Measurements from ENCODE around the gene UBXN2A. TPM values are rescaled to one million over a fixed set of nuclear protein-coding genes. Genes with fewer than 3 reads are reported as not detected.
"Not testable (repeated sequence)": the region's sequence is repeated elsewhere in the genome, so short reads cannot be mapped to it uniquely, and the experiment has no call there.

UBXN2A gene
- total RNA-seq, 1 experiment from 2014 or later = 35.9 TPM

GRCh38 chr2:23940718-23941620 lies 706 bp downstream of the UBXN2A start:
- DNase-seq (ENCODE audit: low spot score) = peak; percentile 38

GRCh38 chr2:23941644-23942043 lies 1.4 kb downstream of the UBXN2A start:
- no peak for DNase-seq (ENCODE audit: low spot score)

- no peak for DNase-seq (ENCODE audit: low spot score)
These were observed 3.4 kb downstream of the UBXN2A start for GRCh38 chr2:23943666-23944065.

DNA sequence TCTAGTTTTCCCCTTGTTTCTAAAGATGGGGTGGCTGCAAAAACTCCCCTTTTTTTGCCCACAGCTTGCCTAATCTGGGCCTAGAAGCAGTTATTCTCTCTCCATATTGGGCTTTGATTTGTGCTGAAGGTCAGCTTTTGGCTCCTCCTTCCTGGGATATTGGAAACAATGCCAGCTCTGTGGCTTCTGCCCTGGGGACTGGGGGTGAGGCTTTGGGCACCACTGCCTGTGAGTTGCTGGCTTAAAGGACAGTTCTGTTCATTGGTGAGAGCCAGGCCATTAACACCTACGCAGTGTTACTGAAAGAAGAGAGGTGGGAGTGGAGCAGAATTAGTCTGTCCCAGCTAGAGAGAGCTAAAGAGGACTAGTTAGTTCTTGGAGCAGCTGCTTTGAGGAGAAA lies 4.3 kb downstream of the UBXN2A start:
- no peak for DNase-seq (ENCODE audit: low spot score)

DNA sequence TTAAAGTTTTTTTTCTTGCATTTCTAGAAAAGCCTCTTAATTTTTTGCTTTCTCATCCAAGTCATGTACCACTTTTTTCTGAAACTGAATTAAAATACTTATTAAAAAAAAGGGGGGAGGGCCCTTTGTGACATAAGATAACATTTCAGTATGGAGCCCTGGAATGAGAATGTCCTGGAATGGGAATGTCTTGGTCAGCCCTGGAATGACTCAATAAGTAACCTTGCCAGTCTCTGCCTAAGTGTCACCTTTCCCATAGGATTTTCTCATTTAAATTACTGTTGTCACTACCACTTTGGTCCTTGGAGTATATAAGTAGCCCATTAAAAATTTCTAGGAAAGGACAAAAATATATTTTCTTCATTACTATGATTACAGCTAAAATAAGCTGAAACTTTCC lies 4.7 kb downstream of the UBXN2A start:
- no peak for DNase-seq (ENCODE audit: low spot score)

DNA sequence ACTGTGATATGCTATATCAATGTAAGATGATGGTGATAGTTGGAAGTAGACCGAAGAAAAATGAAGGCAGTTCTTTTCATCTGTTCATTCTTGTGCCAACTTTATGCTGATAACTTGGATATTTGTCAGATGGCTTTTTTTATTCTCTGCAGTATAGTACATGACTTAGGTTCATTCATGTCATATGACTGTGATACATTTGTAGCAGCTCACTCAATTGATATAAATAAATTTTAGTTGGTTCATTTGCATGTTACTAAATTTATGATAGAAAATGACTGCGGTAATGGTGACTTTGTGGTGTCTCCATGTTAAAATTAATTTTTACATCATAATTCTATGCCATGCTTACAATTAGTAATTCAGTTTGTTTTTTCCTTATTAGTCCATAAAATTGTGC lies 7.1 kb downstream of the UBXN2A start:
- DNase-seq (ENCODE audit: low spot score) = no peak

DNA sequence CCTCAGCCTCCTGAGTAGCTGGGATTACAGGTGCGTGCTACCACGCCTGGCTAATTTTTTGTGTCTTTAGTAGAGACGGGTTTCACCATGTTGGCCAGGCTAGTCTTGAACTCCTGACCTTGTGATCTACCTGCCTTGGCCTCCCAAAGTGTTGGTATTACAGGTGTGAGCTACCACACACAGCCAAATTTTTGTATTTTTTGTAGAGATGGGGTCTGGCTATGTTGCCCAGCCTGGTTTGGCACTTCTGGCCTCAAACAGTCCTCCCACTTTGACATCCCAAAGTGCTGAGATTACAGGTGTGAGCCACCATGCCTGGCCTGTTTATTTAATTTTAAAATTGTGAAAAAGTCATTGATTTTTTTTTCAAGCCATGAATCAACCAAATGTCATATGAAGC lies 12.3 kb downstream of the UBXN2A start:
- DNase-seq (ENCODE audit: low spot score) = not testable (repeated sequence)

- no peak for DNase-seq (ENCODE audit: low spot score)
These were observed 13.4 kb downstream of the UBXN2A start for GRCh38 chr2:23953625-23954024.

GRCh38 chr2:23954325-23955014 lies 14.2 kb downstream of the UBXN2A start:
- no peak for DNase-seq (ENCODE audit: low spot score)

DNA sequence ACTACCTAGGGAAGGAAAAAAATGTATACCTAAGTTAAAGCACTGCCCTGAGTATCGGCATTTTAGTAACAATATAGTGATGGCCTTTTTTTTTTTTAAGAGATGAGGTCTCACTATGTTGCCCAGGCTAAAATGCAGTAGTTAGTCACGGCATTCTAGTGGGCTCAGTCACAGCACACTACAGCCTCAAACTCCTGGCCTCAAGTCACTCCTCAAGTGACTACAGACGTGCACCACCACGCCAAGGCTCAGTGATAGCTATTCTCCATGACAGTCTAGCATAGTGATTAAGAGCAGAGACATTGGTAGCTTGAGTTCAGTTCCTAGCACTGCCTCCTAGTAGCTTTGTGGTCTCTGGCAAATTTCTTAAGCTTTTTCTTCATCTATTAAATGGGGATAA lies 27.6 kb downstream of the UBXN2A start:
- DNase-seq (ENCODE audit: low spot score) = no peak

DNA sequence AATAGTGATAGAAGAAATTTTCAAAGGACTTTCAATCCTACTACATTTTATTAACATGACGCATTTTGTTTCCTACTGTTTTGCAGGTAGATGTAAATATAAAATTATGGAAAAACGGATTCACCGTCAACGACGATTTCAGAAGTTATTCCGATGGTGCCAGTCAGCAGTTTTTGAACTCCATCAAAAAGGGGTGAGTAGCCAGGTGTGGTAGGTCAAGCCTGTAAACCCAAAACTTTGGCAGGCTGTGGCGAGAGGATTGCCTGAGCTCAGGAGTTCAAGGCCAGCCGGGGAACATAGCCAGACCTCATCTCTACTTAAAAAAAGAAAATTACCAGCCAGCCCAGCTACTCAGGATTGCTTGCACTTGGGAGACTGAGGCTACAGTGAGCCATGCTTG lies 36.6 kb downstream of the UBXN2A start:
- DNase-seq (ENCODE audit: low spot score) = no peak

DNA sequence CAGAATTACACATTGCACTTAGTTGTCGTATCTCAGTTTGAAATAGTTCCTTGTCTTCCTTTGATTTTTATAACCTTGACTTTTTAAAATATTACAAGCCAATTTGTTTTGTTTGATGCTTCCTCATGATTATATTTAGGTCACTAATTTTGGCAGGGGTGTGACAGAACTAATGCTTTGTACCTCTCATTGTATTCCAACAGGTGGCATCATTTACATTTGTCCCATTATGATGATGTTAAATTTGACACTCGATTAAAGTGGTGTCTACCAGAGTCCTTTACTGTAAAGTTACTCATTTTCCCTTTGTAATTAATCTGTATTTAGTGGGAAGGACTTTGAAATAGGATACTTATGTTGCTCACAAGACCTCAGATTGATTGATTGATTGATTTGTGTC lies 48.1 kb downstream of the UBXN2A start:
- peak; percentile 26 for DNase-seq (ENCODE audit: low spot score)

- no peak for DNase-seq (ENCODE audit: low spot score)
These were observed 52.7 kb downstream of the UBXN2A start for GRCh38 chr2:23992931-23993330.

GRCh38 chr2:23993736-23994269 lies 53.5 kb downstream of the UBXN2A start:
- DNase-seq (ENCODE audit: low spot score) = peak; percentile 35

DNA sequence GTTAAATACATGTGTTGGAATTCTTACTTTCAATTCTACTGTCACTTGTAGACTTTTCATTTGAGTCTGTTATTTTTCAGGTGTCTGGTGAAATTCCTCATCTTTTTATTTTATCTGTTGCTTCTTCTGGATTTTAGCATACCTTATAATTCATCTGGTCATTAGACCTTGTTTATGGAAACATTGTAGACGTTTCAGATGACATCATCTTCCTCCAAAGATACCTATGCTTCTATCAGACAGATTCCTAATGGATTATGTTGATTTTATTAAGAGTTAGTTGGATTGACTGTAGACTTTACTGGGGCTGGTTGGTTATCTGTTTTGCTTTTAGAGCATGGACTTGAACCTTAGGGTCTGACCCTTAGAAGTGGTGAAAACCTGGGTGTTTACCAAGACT lies 54.3 kb downstream of the UBXN2A start:
- DNase-seq (ENCODE audit: low spot score) = no peak

DNA sequence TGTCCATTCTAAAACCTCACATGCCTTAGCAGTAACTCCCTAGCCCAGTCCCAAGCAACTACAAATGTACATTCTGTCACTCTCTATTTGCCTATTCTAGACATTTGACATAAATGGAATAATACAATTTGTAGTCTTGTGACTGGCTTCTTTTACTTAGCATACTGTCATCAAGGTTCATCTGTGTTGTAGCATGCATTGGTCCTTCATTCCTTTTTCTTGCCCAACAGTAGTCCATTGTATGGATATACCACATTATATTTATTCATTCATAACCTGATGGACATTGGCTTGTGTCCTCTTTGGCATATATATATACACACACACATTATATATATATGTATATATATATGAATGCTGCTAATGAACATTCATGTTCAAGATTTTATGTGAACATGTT lies 67.4 kb downstream of the UBXN2A start:
- DNase-seq (ENCODE audit: low spot score) = no peak

DNA sequence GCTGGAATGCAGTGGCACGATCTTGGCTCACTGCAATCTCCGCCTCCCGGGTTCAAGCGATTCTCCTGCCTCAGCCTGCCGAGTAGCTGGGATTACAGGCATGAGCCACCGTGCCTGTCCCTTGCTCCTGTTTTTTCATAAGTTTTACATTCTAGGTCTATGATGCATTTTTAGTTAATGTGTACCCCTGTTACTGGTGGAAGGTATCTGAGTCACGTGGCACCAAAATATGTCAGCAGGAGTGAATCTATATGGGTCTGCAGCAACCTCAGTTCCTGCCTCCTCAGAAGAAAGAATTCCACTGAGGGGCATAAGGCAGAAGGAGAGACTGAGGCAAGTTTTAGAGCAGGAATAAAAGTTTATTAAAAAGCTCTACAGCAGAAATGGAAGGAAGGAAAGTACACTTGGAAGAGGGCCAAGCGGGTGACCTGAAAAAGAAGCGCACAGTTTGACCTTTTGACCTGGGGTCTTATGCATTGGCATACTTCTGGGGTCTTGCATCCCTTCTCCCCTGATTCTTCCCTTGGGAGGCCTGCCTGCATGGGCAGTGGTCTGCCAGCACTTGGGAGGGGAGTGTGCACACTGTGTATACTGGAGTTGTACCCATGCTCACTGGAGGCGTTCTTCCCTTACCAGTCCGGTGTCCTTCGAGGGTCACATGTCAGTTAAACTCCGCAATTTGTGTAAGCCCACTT lies 68.6 kb downstream of the UBXN2A start:
- DNase-seq (ENCODE audit: low spot score) = no peak

DNA sequence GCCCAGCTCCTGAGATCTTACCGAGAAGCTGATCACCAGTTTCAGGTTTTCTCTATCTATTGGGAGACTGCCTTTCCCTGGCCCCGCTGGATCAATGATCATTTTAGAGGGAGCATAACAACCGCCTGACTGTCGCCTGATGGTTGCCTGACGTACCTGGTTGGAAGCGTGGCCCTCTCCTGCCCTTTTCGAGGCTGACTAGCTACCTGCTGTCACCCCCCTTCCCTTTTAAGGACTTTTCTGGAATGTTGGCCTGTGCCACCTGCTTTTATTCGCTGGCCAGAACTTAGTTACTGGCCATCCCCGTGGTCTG lies 69.1 kb downstream of the UBXN2A start:
- DNase-seq (ENCODE audit: low spot score) = no peak

DNA sequence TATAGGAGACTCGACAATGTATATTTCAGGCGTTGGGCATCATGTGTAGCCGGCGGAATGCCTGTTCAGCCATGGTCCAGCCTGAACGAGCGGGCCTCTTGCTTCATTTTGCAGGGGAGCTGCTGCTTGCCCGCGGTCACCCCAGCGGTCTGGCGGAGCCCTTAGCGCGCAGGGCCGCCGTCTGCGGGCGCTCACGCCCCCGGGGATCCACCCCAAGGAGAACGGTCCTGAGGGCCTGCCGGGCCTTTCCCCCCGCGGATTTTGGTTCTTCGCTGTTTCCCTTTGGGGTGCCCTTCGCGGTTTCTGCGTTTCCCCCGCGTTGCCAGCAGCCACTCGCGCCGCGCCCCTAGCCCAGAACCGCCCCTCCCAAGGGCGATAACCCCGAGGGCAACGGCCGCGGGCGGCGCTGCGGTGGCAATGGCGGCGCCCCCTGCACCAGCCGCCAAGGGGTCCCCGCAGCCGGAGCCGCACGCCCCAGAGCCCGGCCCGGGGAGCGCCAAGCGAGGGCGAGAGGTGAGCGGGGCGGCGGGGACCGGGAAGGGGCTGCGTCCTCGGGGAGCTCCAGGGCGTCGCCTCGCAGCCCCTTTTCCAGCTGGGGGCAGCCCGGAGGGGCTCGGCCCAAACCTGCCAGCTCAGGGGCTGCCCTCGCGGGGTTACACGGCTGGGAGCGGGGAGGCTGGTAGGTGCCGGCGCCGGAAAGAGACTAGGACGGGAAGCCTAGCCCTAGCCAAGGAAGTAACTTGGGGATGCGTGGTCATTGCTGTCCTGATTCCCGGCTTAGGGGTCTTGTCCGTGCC lies 69.6 kb downstream of the UBXN2A start, which contains the start of gene MFSD2B:
Gene MFSD2B (plus strand): TSS at position 406 of the 797 bp plus-strand sequence. CDS start 12 bp downstream, at position 418.
- no peak for DNase-seq (ENCODE audit: low spot score)

DNA sequence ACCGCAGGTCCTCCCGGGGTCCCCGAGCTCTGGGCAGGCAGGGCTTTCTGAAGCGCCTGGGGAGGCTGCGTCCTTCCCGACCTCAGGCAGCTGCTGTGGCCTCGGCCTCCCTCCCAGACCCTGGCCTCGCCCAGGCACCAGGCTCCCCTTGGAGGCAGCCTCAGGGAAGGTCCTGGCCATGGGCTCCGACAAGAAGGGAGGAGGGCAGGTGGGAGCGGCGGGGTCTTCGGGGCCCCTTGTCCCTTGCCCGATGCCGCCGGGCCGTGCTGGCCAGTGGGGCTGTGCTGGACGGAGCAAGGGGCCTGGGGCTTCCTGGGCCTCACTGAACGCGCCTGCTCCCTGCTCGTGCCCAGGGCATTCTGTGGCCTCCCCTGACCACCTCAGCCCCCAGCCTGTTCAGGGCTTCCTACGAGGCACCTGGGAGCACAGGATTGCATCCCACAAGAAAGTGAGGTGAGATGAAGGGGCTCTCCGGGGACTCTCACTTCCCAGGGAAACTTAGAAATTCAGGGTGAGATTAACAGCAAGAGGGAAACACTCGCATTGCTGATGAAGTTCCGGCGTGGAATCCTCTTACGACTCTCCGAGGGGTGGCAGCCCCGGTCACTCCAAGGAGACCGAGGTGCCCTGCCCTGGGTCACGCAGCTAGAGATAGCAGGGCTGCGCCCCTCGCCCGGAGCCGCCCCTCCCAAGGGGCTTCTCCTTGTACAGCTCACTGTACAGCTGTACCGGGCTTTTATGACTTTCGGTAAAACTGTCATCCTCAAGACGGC lies 70.4 kb downstream of the UBXN2A start:
- no peak for DNase-seq (ENCODE audit: low spot score)
